Upper lobe of right lung (tissue), 1 donor: Measurements from ENCODE around the gene AIP. TPM values are rescaled to one million over a fixed set of nuclear protein-coding genes. Genes with fewer than 3 reads are reported as not detected.
"Not testable (repeated sequence)": the region's sequence is repeated elsewhere in the genome, so short reads cannot be mapped to it uniquely, and the experiment has no call there.

Experiments used
- ATAC-seq: fragments of 200-7000 bp; cut with Tn5 transposase; one replicate; pipeline ENCODE4 v1.9.1; 2020; ENCODE audit warnings: mild to moderate bottlenecking, moderate library complexity
- DNase-seq: peaks from one replicate; pipeline ENCODE4 v3.0.0-alpha.2; 2020
- H3K27ac ChIP-seq: fragments of 200-600 bp; one replicate; pipeline ENCODE4 v1.8.0; 2022
- H3K27me3 ChIP-seq: fragments of 200-600 bp; one replicate; pipeline ENCODE4 v1.8.0; 2022; ENCODE audit warnings: mild to moderate bottlenecking
- H3K36me3 ChIP-seq: fragments of 200-600 bp; one replicate; pipeline ENCODE4 v1.8.0; 2022
- H3K4me1 ChIP-seq: fragments of 200-600 bp; one replicate; pipeline ENCODE4 v1.8.0; 2022
- H3K4me3 ChIP-seq: fragments of 200-600 bp; one replicate; pipeline ENCODE4 v1.8.0; 2022; ENCODE audit warnings: mild to moderate bottlenecking
- H3K9me3 ChIP-seq: fragments of 200-600 bp; one replicate; pipeline ENCODE4 v1.8.0; 2022
- CTCF ChIP-seq: fragments of 200-600 bp; IDR thresholded peaks from one replicate; pipeline ENCODE4 v1.8.0; 2022; ENCODE audit warnings: antibody characterized with exemption
- intact Hi-C: fragments of 100-400 bp; cut with DNase I; formaldehyde crosslinking; loops from one replicate; pipeline ENCODE4 v1.11.0; 2022
- total RNA-seq: library from RNA; stranded (reverse); fragmentation: NEBNext Ultra II Directional; extraction: Animal tissue kit (Norgen Biotek cat#: 25700); gene quantifications from one replicate; pipeline ENCODE4 v1.2.1, GENCODE V29; 2021
- donor health status: DM: no; HTN: yes; CAD: no; lungs with severe emphysema.

Gene AIP
- total RNA-seq, 1 donor from 2014 or later, result 87.0 TPM

GRCh38 chr11:67465189-67465510 lies 17.7 kb upstream of the AIP start:
- Histone ChIP-seq H3K4me1 (peaks cover 26% of the 10 kb centered on the region), H3K27ac (peak overlapping the region; percentile 92), H3K36me3 (no peaks in the 10 kb centered on the region), H3K9me3 (no peaks in the 10 kb centered on the region), H3K4me3 (peak overlapping the region; percentile 73), H3K27me3 (no peaks in the 10 kb centered on the region)
- ATAC-seq (no peak), DNase-seq (no peak)
- intact Hi-C loops, result no loop called here
- no peak for TF ChIP-seq CTCF

- ATAC-seq, H3K9me3 ChIP-seq, H3K36me3 ChIP-seq, H3K27me3 ChIP-seq, DNase-seq, intact Hi-C loops: not testable (repeated sequence)
- Histone ChIP-seq H3K4me3 (peak overlapping the region; percentile 73), H3K4me1 (peaks cover 26% of the 10 kb centered on the region), H3K27ac (peak overlapping the region; percentile 92)
Observed at GRCh38 chr11:67465530-67465929, 17.3 kb upstream of the AIP start.

DNA sequence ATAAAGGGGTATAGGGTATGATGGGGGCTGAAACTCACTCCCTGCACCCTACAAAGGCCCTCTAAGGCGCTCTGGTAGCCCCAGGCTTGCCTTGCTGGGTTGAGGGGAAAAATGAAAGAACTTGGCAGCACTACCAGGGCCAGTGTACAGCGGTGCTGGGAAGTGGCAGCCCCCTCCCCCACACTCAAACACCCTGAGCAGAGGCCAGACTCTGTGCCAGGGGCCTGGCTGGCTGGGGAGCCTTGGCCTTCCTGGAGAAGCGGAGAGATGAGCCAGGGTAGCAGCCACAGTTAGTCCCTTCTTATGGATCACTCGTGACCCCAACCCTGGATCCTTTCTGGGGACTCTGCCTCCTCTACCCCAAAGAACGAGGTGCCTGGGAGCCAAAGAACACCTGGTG lies 16.5 kb upstream of the AIP start:
- DNase-seq (no peak), ATAC-seq (no peak)
- H3K36me3 ChIP-seq, result no peaks in the 10 kb centered on the region
- H3K4me3 ChIP-seq, result no peak overlapping the region
- no peak overlapping the region for H3K27ac ChIP-seq
- peaks cover 26% of the 10 kb centered on the region for H3K4me1 ChIP-seq
- intact Hi-C loops, result no loop called here
- no peaks in the 10 kb centered on the region for H3K9me3 ChIP-seq
- no peaks in the 10 kb centered on the region for H3K27me3 ChIP-seq
- TF ChIP-seq CTCF, result no peak

- Histone ChIP-seq H3K27ac (no peak overlapping the region), H3K4me3 (no peak overlapping the region), H3K4me1 (peaks cover 26% of the 10 kb centered on the region), H3K9me3 (no peaks in the 10 kb centered on the region), H3K27me3 (no peaks in the 10 kb centered on the region), H3K36me3 (no peaks in the 10 kb centered on the region)
- intact Hi-C loops, result no loop called here
- TF ChIP-seq CTCF, result no peak
- peak; percentile 66 for DNase-seq
- ATAC-seq, result no peak
Observed at GRCh38 chr11:67466962-67467771, 15.7 kb upstream of the AIP start.

DNA sequence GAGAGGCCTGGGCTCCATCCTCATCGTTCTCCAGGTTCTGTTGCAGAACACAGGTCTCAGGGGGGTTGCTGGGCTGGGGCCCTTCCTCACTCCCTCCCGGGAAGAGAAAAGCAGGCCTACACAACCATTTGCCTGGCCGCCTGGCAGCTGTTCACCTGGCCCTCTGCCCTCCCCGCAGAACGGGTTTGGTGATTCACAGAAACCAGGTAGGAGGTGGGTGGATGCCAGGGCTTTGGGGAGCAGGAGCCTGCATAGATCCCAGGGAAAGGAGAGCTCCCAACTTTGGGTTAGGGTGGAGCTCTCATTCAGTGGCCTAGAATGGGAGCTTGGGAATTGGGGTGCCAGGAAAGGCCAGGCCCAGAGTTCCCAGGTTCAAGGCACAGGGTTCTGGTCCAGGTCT lies 14.8 kb upstream of the AIP start:
- Histone ChIP-seq H3K36me3 (no peaks in the 10 kb centered on the region), H3K9me3 (no peaks in the 10 kb centered on the region), H3K27ac (peak overlapping the region; percentile 93), H3K27me3 (no peaks in the 10 kb centered on the region), H3K4me1 (peaks cover 26% of the 10 kb centered on the region), H3K4me3 (peak overlapping the region; percentile 97)
- TF ChIP-seq CTCF, result no peak
- intact Hi-C loops, result no loop called here
- DNase-seq (peak; percentile 92), ATAC-seq (peak; percentile 7)

GRCh38 chr11:67468456-67468758 lies 14.4 kb upstream of the AIP start:
- Histone ChIP-seq H3K9me3 (no peaks in the 10 kb centered on the region), H3K27ac (peak overlapping the region; percentile 93), H3K4me1 (peaks cover 26% of the 10 kb centered on the region), H3K4me3 (peak overlapping the region; percentile 97), H3K36me3 (no peaks in the 10 kb centered on the region), H3K27me3 (no peaks in the 10 kb centered on the region)
- intact Hi-C loops, result no loop called here
- no peak for DNase-seq
- ATAC-seq, result no peak
- TF ChIP-seq CTCF, result no peak
